NCI-H2196 treated with DMSO at 0.1 percent for 48 hours (cell line): ENCODE data around the gene LPCAT1.
"Not testable (repeated sequence)": the region's sequence is repeated elsewhere in the genome, so short reads cannot be mapped to it uniquely, and the experiment has no call there.

ENCODE experiments used
- DNase-seq: peaks from one replicate; lab custom pipeline; 2025; ENCODE audit not compliant: unreplicated experiment; lab: John Stamatoyannopoulos, UW

Gene LPCAT1

GRCh38 chr5:1468629-1469527 is 54.9 kb downstream of the LPCAT1 start:
- no peak for DNase-seq

DNA sequence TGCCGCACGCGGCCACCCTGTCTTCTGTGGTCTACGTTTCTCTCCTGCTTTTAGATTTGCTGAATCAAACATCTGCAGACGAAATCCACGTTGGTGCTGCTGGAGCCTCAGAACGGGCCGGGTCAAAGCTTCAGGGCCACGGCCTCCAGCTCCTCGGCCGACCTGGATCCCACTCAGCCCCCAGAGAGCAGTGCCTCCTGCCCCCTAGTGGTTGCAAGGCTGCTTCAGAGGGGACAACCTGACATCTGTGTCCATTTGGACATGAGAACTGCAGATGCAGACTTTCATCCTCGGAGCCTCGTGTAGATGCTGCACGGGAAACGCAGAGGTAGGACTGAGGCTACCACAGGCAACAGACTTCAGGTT is 55.5 kb downstream of the LPCAT1 start:
- DNase-seq = no peak

GRCh38 chr5:1467341-1468246 is 56.2 kb downstream of the LPCAT1 start:
- no peak for DNase-seq

DNA sequence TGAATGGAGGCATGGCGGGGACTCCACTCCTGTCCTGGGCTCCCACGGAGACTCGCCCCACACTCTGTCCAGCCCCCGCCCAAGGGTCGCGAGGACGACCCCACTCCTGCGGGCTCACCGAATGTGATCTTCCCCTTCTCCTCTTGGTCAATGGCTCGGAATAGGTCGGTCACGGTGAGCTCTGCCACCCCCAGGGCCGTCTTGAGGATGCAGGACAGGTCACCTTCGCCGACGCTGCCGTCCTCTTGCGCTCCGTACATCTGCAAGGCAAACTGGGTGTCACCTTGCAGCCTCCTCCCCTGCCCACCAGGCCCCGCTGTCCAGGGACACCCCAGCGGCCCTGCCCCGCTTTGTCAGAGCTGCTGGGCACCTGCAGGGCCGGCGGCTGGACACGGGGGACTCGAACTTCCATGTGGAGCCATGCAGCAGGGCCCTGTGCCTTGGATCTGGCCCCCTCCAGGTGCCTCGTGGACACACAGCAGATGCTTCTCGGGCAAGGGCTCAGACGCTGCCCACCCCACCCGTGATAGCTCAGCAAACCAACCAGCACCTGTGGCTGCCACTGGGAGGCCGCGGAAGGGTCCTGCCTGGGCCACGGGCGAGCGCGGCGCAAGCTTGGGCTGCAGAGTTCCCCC is 57.0 kb downstream of the LPCAT1 start:
- no peak for DNase-seq

- no peak for DNase-seq
Measured at GRCh38 chr5:1465966-1466471, 57.7 kb downstream of the LPCAT1 start.

- DNase-seq = no peak
Measured at GRCh38 chr5:1465117-1465516, 58.6 kb downstream of the LPCAT1 start.

DNA sequence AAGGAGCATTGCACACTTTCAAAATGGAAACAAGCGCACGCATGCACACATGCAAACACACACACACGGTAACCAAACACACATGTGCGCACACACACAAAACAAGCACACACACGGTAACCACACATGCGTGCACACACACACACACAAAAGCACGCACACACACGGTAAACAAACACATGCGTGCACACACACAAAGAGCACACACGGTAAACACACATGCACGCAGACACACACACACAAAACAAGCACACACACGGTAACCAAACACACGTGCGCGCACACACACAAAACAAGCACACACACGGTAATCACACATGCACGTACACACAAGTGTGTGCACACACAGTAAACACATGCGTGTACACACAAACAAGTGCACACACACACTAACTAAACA is 59.2 kb downstream of the LPCAT1 start:
- DNase-seq = no peak

- no peak for DNase-seq
Measured at GRCh38 chr5:1464096-1464446, 59.7 kb downstream of the LPCAT1 start.

DNA sequence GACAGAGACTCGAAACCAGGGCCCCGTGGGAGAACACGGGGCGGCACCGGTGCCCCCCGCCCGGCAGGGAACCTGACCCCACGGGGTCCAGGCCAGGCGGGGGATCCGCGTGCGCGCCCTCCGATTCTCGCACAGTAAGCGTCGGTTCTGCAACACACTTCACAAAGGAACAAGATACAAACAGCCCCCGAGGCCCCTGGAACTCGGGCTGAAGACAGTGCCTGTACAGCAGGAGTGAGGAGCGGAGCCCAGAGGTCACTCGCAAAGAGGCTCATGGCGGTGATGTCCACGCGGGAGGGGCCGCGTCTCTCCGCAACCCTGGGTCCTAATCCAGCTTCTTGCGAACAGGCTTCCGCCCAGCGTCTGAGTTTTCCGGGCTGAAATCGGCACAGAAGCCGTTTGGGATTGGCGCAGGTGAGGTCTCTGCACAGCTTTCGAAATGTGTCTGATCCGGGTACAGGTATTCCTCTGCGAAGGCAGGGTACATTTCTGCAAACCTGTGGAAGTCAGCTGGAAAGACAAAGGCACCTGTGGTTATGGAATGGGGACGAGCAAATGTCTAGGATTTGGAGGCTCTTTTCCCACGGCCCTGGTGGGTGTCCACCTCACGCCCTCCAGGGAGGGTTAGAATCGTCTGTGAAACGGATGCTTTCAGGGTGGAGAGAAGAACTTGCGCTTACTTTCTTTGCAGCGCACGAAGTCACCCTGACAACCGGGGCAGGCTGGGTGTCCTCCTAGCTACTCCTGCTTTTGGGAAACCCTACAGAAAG is 60.2 kb downstream of the LPCAT1 start:
- DNase-seq = no peak

- DNase-seq = no peak
Measured at GRCh38 chr5:1462358-1462757, 61.4 kb downstream of the LPCAT1 start.

DNA sequence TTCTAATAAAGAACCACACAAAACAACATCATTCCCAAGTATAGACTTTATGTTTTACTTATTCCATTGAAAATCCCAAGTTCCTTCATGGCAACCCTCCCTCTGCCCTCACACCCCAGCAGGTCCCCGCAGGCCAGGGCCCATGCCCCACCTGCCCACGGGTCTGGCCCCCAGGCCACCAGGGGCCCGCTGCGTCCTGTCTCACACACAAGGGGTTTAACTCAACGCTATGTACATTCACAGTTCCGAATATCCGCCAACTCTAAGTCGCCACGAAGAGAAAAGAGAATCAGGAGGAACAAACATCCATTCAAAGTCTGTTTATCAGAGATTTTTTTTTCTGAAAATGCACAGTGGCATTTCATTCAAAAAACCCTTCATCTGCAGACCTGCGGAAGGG is 62.4 kb downstream of the LPCAT1 start:
- no peak for DNase-seq

DNA sequence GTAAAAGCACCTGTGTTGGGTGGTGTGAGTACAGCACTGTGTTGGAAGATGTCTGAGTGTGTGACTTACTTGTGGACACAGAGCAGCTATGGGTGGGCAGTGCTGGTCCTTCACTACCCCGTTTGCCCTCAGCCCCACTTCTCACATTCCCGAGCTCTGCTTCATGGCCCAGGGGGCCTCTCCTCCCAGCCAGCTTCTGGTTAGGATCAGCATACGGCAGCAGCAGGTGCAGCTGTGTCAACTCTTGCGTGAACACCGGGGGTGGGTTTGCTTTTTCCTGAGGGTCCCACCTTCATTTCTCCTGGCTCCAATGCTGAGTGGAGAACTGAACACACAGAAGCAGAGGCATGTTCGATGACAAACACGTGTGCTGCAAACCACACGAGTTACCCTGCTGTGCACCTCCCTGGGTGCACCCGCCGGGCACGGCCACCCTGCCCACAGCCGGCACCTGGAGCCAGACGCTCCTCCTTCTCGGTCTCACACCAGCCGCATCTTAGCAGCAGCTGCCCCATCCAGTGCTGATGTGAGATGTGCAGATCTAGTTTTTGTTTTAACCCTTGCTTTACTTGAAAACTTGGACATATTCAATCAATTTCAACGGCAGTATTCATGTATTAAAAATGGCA is 63.6 kb downstream of the LPCAT1 start:
- no peak for DNase-seq

DNA sequence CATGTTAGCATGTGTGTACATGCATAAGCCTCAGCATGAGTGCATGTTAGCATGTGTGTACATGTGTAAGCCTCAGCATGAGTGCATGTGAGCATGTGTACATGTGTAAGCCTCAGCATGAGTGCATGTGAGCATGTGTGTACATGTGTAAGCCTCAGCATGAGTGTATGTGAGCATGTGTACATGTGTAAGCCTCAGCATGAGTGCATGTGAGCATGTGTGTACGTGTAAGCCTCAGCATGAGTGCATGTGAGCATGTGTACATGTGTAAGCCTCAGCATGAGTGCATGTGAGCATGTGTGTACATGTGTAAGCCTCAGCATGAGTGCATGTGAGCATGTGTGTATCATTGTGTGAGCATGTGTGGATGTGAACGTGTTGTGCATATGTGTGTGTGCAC is 64.3 kb downstream of the LPCAT1 start:
- DNase-seq = not testable (repeated sequence)

- not testable (repeated sequence) for DNase-seq
Measured at GRCh38 chr5:1456110-1456881, 67.5 kb downstream of the LPCAT1 start.

GRCh38 chr5:1453613-1454012 is 70.1 kb downstream of the LPCAT1 start:
- no peak for DNase-seq

DNA sequence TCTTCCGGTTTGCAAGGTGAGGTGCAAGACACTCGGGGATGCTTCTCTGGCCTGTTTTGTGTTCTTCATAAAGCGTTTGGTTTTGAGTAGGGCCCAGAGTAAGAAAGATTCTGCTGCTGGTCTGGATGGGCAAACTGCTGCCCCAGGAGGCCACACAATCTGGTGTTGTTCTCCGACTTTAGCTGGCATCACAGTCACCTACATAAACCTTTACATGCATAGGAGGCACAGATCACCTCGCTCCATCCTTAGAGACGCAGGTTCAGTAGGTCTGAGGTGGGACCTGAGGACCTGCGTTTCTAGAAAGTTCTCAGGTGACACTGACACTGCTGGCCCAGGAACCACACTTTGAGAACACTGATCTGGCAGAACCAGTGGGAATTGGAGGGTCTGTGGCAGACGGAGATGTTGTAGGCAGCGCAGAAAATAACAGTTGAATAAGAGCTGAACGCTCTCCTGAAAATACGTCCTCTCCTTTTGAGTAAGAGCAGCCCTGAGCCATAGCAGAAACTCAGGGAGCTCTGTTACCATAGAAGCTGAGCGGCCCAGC is 74.6 kb downstream of the LPCAT1 start:
- no peak for DNase-seq

GRCh38 chr5:1448511-1449011 is 75.2 kb downstream of the LPCAT1 start:
- no peak for DNase-seq

DNA sequence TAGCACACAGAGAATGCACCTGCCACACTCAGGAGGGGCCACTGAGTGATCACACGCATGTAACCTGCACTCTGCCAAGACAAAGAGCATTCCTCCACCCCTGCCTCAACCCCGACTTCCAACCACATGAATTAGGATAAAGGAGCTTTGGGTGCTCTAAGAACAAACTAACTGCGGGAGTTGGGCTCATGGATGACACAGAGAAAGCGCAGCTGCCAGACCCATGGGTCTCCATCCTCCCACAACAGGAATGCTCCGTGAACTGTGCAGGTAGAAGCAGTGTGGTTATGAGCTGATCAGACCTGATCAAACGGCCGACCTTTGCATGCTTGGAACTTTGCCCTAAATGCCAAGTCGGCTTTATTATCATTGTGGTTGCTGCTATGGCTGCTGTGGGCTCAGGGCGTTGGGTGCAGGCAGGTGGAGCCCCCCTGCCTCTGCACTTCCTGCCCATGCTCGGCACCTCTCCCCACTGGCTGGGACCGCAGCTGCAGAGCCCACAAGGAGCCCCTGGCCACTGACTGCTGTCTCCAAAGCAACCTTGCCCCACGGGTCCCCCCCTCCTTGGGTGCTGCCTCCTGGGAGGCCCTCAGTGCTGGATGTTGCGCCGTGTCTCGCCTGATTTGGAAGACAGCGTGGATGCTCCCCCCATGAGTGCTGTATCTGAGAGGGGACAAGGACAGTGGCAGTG is 75.9 kb downstream of the LPCAT1 start:
- no peak for DNase-seq
